Keratinocyte (primary cell): Measurements from ENCODE around the gene CMIP.

ENCODE experiments used
- EZH2 ChIP-seq: IDR thresholded peaks from one replicate; pipeline ENCODE4 v1.6.1; 2012; ENCODE audit warnings: inconsistent platforms, mild to moderate bottlenecking, low read length, moderate library complexity
- TF ChIP-seq, protein P1 (sequence below), 3 experiments: IDR thresholded peaks in 1 of 3; conservative IDR thresholded peaks in 1 of 3; optimal IDR thresholded peaks in 1 of 3; 2 replicates in 2 of 3; 3 replicates in 1 of 3; pipeline versions ENCODE3 to v1.5.1; 2011; ENCODE audit warnings: low read length in 3 of 3, mild to moderate bottlenecking in 3 of 3, moderate library complexity in 2 of 3, control low read depth in 1 of 3, inconsistent platforms in 1 of 3; ENCODE audit not compliant: insufficient read depth in 2 of 3; ENCODE audit errors: extremely low read depth in 1 of 3

DNA sequence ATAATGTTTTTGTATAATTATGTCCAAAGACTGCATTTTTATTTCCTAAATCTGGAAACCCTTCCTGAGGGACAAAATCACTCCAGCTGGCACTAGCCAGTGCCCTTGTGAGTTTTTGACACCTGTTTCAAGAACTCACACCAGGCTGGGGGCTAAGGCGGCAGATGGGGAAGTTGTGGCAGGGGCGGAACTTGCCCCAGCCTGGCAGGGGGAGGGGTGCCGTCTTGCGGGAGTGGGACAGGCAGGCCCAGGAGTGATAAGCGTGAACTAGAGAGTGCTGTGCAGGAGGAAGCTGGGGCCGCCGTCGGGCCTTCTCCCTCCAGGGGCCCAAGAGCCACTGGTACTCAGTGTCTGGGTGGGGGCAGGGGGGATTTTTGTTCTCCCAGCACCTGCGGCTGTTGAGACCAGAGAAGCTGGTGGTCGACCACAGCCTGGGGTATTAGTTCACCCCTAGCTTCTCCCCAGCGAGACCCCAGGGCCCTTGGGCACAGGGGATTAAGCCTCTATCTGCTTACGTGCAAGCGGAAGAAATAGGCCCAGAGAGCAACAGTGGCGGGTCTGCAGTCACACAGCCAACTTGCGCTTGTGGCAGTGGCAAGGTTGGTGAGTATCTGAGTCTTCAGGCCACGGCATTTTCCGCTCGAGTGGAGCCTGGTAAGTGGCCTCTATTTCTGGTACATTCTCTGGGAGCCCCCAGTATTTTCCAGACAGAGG lies 294.3 kb downstream of the CMIP start:
- TF ChIP-seq, protein P1, sequence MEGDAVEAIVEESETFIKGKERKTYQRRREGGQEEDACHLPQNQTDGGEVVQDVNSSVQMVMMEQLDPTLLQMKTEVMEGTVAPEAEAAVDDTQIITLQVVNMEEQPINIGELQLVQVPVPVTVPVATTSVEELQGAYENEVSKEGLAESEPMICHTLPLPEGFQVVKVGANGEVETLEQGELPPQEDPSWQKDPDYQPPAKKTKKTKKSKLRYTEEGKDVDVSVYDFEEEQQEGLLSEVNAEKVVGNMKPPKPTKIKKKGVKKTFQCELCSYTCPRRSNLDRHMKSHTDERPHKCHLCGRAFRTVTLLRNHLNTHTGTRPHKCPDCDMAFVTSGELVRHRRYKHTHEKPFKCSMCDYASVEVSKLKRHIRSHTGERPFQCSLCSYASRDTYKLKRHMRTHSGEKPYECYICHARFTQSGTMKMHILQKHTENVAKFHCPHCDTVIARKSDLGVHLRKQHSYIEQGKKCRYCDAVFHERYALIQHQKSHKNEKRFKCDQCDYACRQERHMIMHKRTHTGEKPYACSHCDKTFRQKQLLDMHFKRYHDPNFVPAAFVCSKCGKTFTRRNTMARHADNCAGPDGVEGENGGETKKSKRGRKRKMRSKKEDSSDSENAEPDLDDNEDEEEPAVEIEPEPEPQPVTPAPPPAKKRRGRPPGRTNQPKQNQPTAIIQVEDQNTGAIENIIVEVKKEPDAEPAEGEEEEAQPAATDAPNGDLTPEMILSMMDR (optimal IDR thresholded peaks at IDR 0.05 in 1 of 3, IDR thresholded peaks at IDR 0.05 in 1 of 3, conservative IDR thresholded peaks at IDR 0.05 in 1 of 3; ENCODE audit: extremely low read depth in 1 of 3, insufficient read depth in 2 of 3, low read length in 3 of 3), result no peak
- TF ChIP-seq EZH2, result no peak
